Pancreas (tissue), 10 donors: ENCODE measurements around the gene TAGAP. TPM values are rescaled to one million over a fixed set of nuclear protein-coding genes. Genes with fewer than 3 reads are reported as not detected.

Experiments used
- ATAC-seq, 4 donors: fragments of 200-7000 bp; cut with Tn5 transposase; one replicate each; pipeline versions ENCODE4 v1.8.0 to v1.9.1; 2020; ENCODE audit warnings: mild to moderate bottlenecking in 4 of 4, moderate library complexity in 4 of 4
- DNase-seq, 6 donors: peaks; one replicate each; pipeline ENCODE4 v3.0.0-alpha.2; 2020
- FAIRE-seq: peaks from 2 replicates; lab custom pipeline; 2012; peaks lifted over from hg19 to GRCh38; lab: Jason Lieb, UNC
- H3K27ac ChIP-seq, 4 donors: fragments of 200-600 bp; sonication (generic); 1 replicate in 3 of 4; 2 replicates in 1 of 4; pipeline versions ENCODE4 v1.5.0 to v1.8.0; 2020
- H3K27me3 ChIP-seq, 4 donors: fragments of 200-600 bp; one replicate each; pipeline ENCODE4 v1.8.0; 2021
- H3K36me3 ChIP-seq, 3 donors: fragments of 200-600 bp; sonication (generic) in 1 of 3; one replicate each; pipeline versions ENCODE4 v1.5.0 to v1.8.0; 2020 to 2021
- H3K4me1 ChIP-seq, 3 donors: fragments of 200-600 bp; one replicate each; pipeline ENCODE4 v1.8.0; 2021
- H3K4me3 ChIP-seq, 4 donors: fragments of 200-600 bp; sonication (generic) in 2 of 4; one replicate each; pipeline versions ENCODE4 v1.5.0 to v1.8.0; 2020 to 2021
- H3K9me3 ChIP-seq, 4 donors: fragments of 200-600 bp; one replicate each; pipeline ENCODE4 v1.8.0; 2021
- CTCF ChIP-seq, 4 donors: fragments of 200-600 bp; sonication (generic) in 3 of 4; IDR thresholded peaks; one replicate each; pipeline versions ENCODE4 v1.5.0 to v1.8.0; 2021; ENCODE audit warnings: antibody characterized with exemption in 4 of 4
- WGBS, 2 donors: extraction: QIAGEN DNeasy Blood & Tissue Kit; methylation state at CpG; one replicate each; pipeline ENCODE4 v1.1.7; 2013; 5-methylcytosine and 5-hydroxymethylcytosine counted together
- intact Hi-C, 3 donors: fragments of 100-400 bp; cut with DNase I; formaldehyde crosslinking; loops; one replicate each; pipeline versions ENCODE4 v1.11.1 to v1.14.2; 2022
- polyA plus RNA-seq, 2 donors: library from polyadenylated mRNA; stranded (reverse); fragments of 200-250 nt; gene quantifications; one replicate each; pipeline ENCODE4 v1.2.3, GENCODE V29; 2013
- total RNA-seq, 6 donors: library from RNA; stranded (reverse); fragmentation: NEBNext Ultra II Directional in 4 of 6; extraction: Animal tissue kit (Norgen Biotek cat#: 25700) in 4 of 6; gene quantifications; one replicate each; pipeline versions ENCODE4 v1.2.1 to v1.2.4, GENCODE V29; 2021 to 2023
- donor health status: healthy with polysubstance abuse.
- donor health status: DM: no; HTN: no; CAD: no; lungs with moderate emphysema.
- donor health status: DM: no; HTN: no; CAD: no.
- donor health status: control.
- donor health status: control.
- donor health status: Bipolar disorder and iron deficiency.
- donor health status: DM: yes; HTN: yes; CAD: no.
- donor health status: DM: no; HTN: no; CAD: no.
- donor health status: DM: no; HTN: no; CAD: no.
- donor health status: DM: yes; HTN: yes; CAD: no.

The TAGAP gene
- total and polyA plus RNA-seq, 8 donors: 0.19 to 4.1 (median 0.53) TPM

GRCh38 chr6:159053781-159054398 lies 9.1 kb upstream of the TAGAP start:
- DNase-seq: no peak
- Histone ChIP-seq H3K9me3 (no peaks in the 10 kb centered on the region), H3K4me3 (no peak overlapping the region), H3K36me3 (no peaks in the 10 kb centered on the region), H3K27me3 (no peaks in the 10 kb centered on the region), H3K27ac (no peak overlapping the region), H3K4me1 (no peaks in the 10 kb centered on the region)
- ATAC-seq: peak in 1 of 4 donors; percentile 34
- intact Hi-C loops: no loop called here
- no peak for TF ChIP-seq CTCF (IDR thresholded peaks at IDR 0.05)
- FAIRE-seq: no peak
- WGBS, 2 donors: 72 to 82% methylated on average over 12 of the region's 12 CpGs

- Histone ChIP-seq H3K27ac (no peak overlapping the region), H3K4me3 (no peak overlapping the region), H3K9me3 (no peaks in the 10 kb centered on the region), H3K27me3 (no peaks in the 10 kb centered on the region), H3K36me3 (no peaks in the 10 kb centered on the region), H3K4me1 (no peaks in the 10 kb centered on the region)
- FAIRE-seq (no peak), ATAC-seq (no peak), DNase-seq (no peak)
- TF ChIP-seq CTCF (IDR thresholded peaks at IDR 0.05): no peak
- WGBS, 2 donors: 34 to 48% methylated on average over 3 of the region's 3 CpGs
- intact Hi-C loops: no loop called here
Observed at GRCh38 chr6:159052720-159053119, 7.9 kb upstream of the TAGAP start.

- no peaks in the 10 kb centered on the region for H3K4me1 ChIP-seq
- no peaks in the 10 kb centered on the region for H3K9me3 ChIP-seq
- no peak for ATAC-seq
- 47 to 62% methylated on average over 10 of the region's 10 CpGs for WGBS, 2 donors
- H3K27ac ChIP-seq: no peak overlapping the region
- no peak for TF ChIP-seq CTCF (IDR thresholded peaks at IDR 0.05)
- no peak for FAIRE-seq
- intact Hi-C loops: loop anchor here in 2 of 3 donors (10.0 kb wide), 1 partner anchor 57 kb away; no protein-coding TSS in a partner anchor
- H3K27me3 ChIP-seq: peaks cover 0 to 3% (median 0%) of the 10 kb centered on the region in 4 donors
- H3K4me3 ChIP-seq: no peak overlapping the region
- no peak for DNase-seq
- no peaks in the 10 kb centered on the region for H3K36me3 ChIP-seq
Observed at GRCh38 chr6:159047891-159048685, 3.3 kb upstream of the TAGAP start.

GRCh38 chr6:159045801-159046200 lies 1.0 kb upstream of the TAGAP start:
- H3K27me3 ChIP-seq: peaks cover 0 to 3% (median 0%) of the 10 kb centered on the region in 4 donors
- no peak for DNase-seq
- H3K4me1 ChIP-seq: peaks cover 0 to 3% (median 0%) of the 10 kb centered on the region in 3 donors
- no peaks in the 10 kb centered on the region for H3K9me3 ChIP-seq
- intact Hi-C loops: loop anchor here in 2 of 3 donors (10.0 kb wide), 1 partner anchor 59 kb away; no protein-coding TSS in a partner anchor
- FAIRE-seq: no peak
- no peak overlapping the region for H3K27ac ChIP-seq
- H3K36me3 ChIP-seq: no peaks in the 10 kb centered on the region
- ATAC-seq: no peak
- H3K4me3 ChIP-seq: no peak overlapping the region
- 58 to 74% methylated on average over 7 of the region's 7 CpGs for WGBS, 2 donors
- no peak for TF ChIP-seq CTCF (IDR thresholded peaks at IDR 0.05)
